ENCODE data around the gene CRISPLD2.
"Not testable (repeated sequence)": the region's sequence is repeated elsewhere in the genome, so short reads cannot be mapped to it uniquely, and the experiment has no call there.

CRISPLD2 gene

GRCh38 chr16:84825896-84826557 lies 6.2 kb downstream of the CRISPLD2 start:
- no peak for DNase-seq

- no peak for DNase-seq
Measured at GRCh38 chr16:84826558-84826941, 6.8 kb downstream of the CRISPLD2 start.

GRCh38 chr16:84827131-84827574 lies 7.4 kb downstream of the CRISPLD2 start:
- DNase-seq: no peak

GRCh38 chr16:84827897-84828296 lies 8.1 kb downstream of the CRISPLD2 start:
- DNase-seq: no peak

GRCh38 chr16:84828322-84828721 lies 8.5 kb downstream of the CRISPLD2 start:
- DNase-seq: no peak

GRCh38 chr16:84829168-84829965 lies 9.6 kb downstream of the CRISPLD2 start:
- no peak for DNase-seq

- no peak for DNase-seq
Measured at GRCh38 chr16:84830765-84831384, 11.1 kb downstream of the CRISPLD2 start.

GRCh38 chr16:84831728-84832127 lies 11.9 kb downstream of the CRISPLD2 start:
- not testable (repeated sequence) for DNase-seq

- no peak for DNase-seq
Measured at GRCh38 chr16:84832488-84833143, 12.8 kb downstream of the CRISPLD2 start.

GRCh38 chr16:84833144-84833500 lies 13.3 kb downstream of the CRISPLD2 start:
- no peak for DNase-seq

- no peak for DNase-seq
Measured at GRCh38 chr16:84833542-84834402, 14.0 kb downstream of the CRISPLD2 start.

GRCh38 chr16:84834403-84834772 lies 14.6 kb downstream of the CRISPLD2 start:
- no peak for DNase-seq

GRCh38 chr16:84836234-84836647 lies 16.5 kb downstream of the CRISPLD2 start:
- no peak for DNase-seq

GRCh38 chr16:84836967-84837366 lies 17.2 kb downstream of the CRISPLD2 start:
- DNase-seq: no peak

GRCh38 chr16:84838383-84838948 lies 18.7 kb downstream of the CRISPLD2 start:
- no peak for DNase-seq

- DNase-seq: no peak
Measured at GRCh38 chr16:84839054-84839453, 19.3 kb downstream of the CRISPLD2 start.

GRCh38 chr16:84839956-84840355 lies 20.2 kb downstream of the CRISPLD2 start:
- DNase-seq: no peak

- no peak for DNase-seq
Measured at GRCh38 chr16:84840687-84841627, 21.2 kb downstream of the CRISPLD2 start.

- DNase-seq: no peak
Measured at GRCh38 chr16:84841787-84842300, 22.1 kb downstream of the CRISPLD2 start.

GRCh38 chr16:84842516-84843148 lies 22.8 kb downstream of the CRISPLD2 start:
- no peak for DNase-seq
